ENCODE results near the gene DLK2.

DNA sequence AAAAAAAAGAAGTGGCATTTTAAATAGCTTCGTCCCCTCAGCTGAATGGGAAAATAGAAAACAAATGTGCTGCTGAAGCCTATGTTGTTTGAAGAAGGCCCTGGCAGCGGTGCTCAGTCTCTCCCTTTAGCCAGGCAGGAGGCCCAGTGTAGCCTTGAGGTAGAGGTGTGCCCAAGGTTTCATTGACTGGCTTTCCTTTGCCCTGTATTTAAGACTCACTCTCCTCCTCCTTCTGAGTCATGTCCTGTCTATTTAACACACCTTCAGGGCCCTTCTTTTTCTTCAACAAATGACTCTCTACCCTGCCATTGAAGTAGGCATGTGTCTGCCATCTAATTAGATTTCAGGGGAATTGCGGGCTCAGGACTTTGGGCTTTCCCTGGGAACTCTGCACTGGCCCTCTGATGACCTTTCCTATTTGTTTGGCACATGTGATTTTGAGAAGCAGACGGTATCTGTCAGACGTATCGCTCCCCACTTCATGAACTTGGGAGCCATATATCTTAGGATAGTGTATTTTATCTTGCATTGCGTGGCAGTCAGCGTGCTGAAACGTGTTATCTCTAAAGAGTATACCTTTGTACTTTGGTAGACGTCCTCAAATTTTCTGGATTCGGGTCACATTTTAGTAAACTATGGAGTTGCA, 26.4 kb upstream of the DLK2 start:
- TF ChIP-seq FOS (IDR thresholded peaks at IDR 0.05; ENCODE audit: borderline replicate concordance, insufficient read depth, low read length) (no peak), POLR2A (IDR thresholded peaks at IDR 0.05; ENCODE audit: low read depth, low read length) (no peak), MYC (IDR thresholded peaks at IDR 0.05; ENCODE audit: low read depth, low read length) (no peak), POLR2AphosphoS5 (IDR thresholded peaks at IDR 0.05; ENCODE audit: insufficient read depth, low read depth, low read length) (no peak)
- TF ChIP-seq, protein P1, sequence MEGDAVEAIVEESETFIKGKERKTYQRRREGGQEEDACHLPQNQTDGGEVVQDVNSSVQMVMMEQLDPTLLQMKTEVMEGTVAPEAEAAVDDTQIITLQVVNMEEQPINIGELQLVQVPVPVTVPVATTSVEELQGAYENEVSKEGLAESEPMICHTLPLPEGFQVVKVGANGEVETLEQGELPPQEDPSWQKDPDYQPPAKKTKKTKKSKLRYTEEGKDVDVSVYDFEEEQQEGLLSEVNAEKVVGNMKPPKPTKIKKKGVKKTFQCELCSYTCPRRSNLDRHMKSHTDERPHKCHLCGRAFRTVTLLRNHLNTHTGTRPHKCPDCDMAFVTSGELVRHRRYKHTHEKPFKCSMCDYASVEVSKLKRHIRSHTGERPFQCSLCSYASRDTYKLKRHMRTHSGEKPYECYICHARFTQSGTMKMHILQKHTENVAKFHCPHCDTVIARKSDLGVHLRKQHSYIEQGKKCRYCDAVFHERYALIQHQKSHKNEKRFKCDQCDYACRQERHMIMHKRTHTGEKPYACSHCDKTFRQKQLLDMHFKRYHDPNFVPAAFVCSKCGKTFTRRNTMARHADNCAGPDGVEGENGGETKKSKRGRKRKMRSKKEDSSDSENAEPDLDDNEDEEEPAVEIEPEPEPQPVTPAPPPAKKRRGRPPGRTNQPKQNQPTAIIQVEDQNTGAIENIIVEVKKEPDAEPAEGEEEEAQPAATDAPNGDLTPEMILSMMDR (IDR thresholded peaks at IDR 0.05; ENCODE audit: extremely low read depth in 1 of 2, insufficient read depth in 1 of 2, low read depth in 1 of 2, low read length in 2 of 2), result no peak
